ENCODE results near the gene LTBP3.

The LTBP3 gene

GRCh38 chr11:65536412-65537295, 21.5 kb downstream of the LTBP3 start:
- H3K27me3 ChIP-seq (ENCODE audit: insufficient read depth, low read length, poor library complexity, severe bottlenecking) = no peaks in the 10 kb centered on the region
- no peaks in the 10 kb centered on the region for H4K20me1 ChIP-seq (ENCODE audit: insufficient read depth, low read length, poor library complexity, severe bottlenecking)
- H3K4me1 ChIP-seq (ENCODE audit: insufficient read depth, low read length, poor library complexity, severe bottlenecking) = peaks cover 11% of the 10 kb centered on the region
- H3F3A ChIP-seq (ENCODE audit: low read depth) = no peaks in the 10 kb centered on the region
- no peak overlapping the region for H3K4me3 ChIP-seq (ENCODE audit: low read length, poor library complexity, severe bottlenecking)
- no peak overlapping the region for H3K4me2 ChIP-seq (ENCODE audit: low read depth, low read length, poor library complexity, severe bottlenecking)
- H3K36me3 ChIP-seq (ENCODE audit: insufficient read depth, low read length) = peaks cover 12% of the 10 kb centered on the region; the same call in 1 of the 2 replicates
- no peaks in the 10 kb centered on the region for H3K79me2 ChIP-seq (ENCODE audit: insufficient read depth, low read length)
- no peaks in the 10 kb centered on the region for H3K9me2 ChIP-seq (replicated peaks; ENCODE audit: low read depth, low read length)
- no peak overlapping the region for H2AFZ ChIP-seq (ENCODE audit: low read length)
- H3K9me3 ChIP-seq (ENCODE audit: insufficient read depth, low read depth, low read length) = no peaks in the 10 kb centered on the region
- H3K9ac ChIP-seq (ENCODE audit: low read depth, low read length, poor library complexity, severe bottlenecking) = no peak overlapping the region
- no peak for TF ChIP-seq EZH2phosphoT487 (IDR thresholded peaks at IDR 0.05; ENCODE audit: borderline replicate concordance)
- TF ChIP-seq CTCF (conservative IDR thresholded peaks at IDR 0.05; ENCODE audit: low read length) = no peak

GRCh38 chr11:65535102-65535501, 23.1 kb downstream of the LTBP3 start:
- Histone ChIP-seq H3K9me2 (replicated peaks; ENCODE audit: low read depth, low read length) (no peaks in the 10 kb centered on the region), H3F3A (ENCODE audit: low read depth) (no peaks in the 10 kb centered on the region), H3K4me1 (ENCODE audit: insufficient read depth, low read length, poor library complexity, severe bottlenecking) (peaks cover under 1% of the 10 kb centered on the region), H3K9me3 (ENCODE audit: insufficient read depth, low read depth, low read length) (no peaks in the 10 kb centered on the region), H2AFZ (ENCODE audit: low read length) (no peak overlapping the region), H4K20me1 (ENCODE audit: insufficient read depth, low read length, poor library complexity, severe bottlenecking) (no peaks in the 10 kb centered on the region), H3K79me2 (ENCODE audit: insufficient read depth, low read length) (no peaks in the 10 kb centered on the region), H3K36me3 (ENCODE audit: insufficient read depth, low read length) (peaks cover 24% of the 10 kb centered on the region; the same call in 1 of the 2 replicates), H3K9ac (ENCODE audit: low read depth, low read length, poor library complexity, severe bottlenecking) (no peak overlapping the region), H3K4me2 (ENCODE audit: low read depth, low read length, poor library complexity, severe bottlenecking) (no peak overlapping the region), H3K4me3 (ENCODE audit: low read length, poor library complexity, severe bottlenecking) (no peak overlapping the region), H3K27me3 (ENCODE audit: insufficient read depth, low read length, poor library complexity, severe bottlenecking) (no peaks in the 10 kb centered on the region)
- TF ChIP-seq CTCF (conservative IDR thresholded peaks at IDR 0.05; ENCODE audit: low read length) (no peak), EZH2phosphoT487 (IDR thresholded peaks at IDR 0.05; ENCODE audit: borderline replicate concordance) (no peak)

GRCh38 chr11:65532388-65533064, 25.6 kb downstream of the LTBP3 start:
- H3K36me3 ChIP-seq (ENCODE audit: insufficient read depth, low read length) = peaks cover 24% of the 10 kb centered on the region; the same call in 1 of the 2 replicates
- TF ChIP-seq CTCF (conservative IDR thresholded peaks at IDR 0.05; ENCODE audit: low read length) (no peak), EZH2phosphoT487 (IDR thresholded peaks at IDR 0.05; ENCODE audit: borderline replicate concordance) (no peak)
- H3K4me2 ChIP-seq (ENCODE audit: low read depth, low read length, poor library complexity, severe bottlenecking) = no peak overlapping the region
- H3K9ac ChIP-seq (ENCODE audit: low read depth, low read length, poor library complexity, severe bottlenecking) = no peak overlapping the region
- peaks cover 7% of the 10 kb centered on the region for H3K4me1 ChIP-seq (ENCODE audit: insufficient read depth, low read length, poor library complexity, severe bottlenecking)
- H3K79me2 ChIP-seq (ENCODE audit: insufficient read depth, low read length) = no peaks in the 10 kb centered on the region
- H3K9me2 ChIP-seq (replicated peaks; ENCODE audit: low read depth, low read length) = no peaks in the 10 kb centered on the region
- no peak overlapping the region for H2AFZ ChIP-seq (ENCODE audit: low read length)
- H3K9me3 ChIP-seq (ENCODE audit: insufficient read depth, low read depth, low read length) = no peaks in the 10 kb centered on the region
- H3K27me3 ChIP-seq (ENCODE audit: insufficient read depth, low read length, poor library complexity, severe bottlenecking) = no peaks in the 10 kb centered on the region
- H4K20me1 ChIP-seq (ENCODE audit: insufficient read depth, low read length, poor library complexity, severe bottlenecking) = no peaks in the 10 kb centered on the region
- no peak overlapping the region for H3K4me3 ChIP-seq (ENCODE audit: low read length, poor library complexity, severe bottlenecking)
- H3F3A ChIP-seq (ENCODE audit: low read depth) = no peaks in the 10 kb centered on the region
